ENCODE data around the gene ZBTB2.
"Not testable (repeated sequence)": the region's sequence is repeated elsewhere in the genome, so short reads cannot be mapped to it uniquely, and the experiment has no call there.

Gene ZBTB2

DNA sequence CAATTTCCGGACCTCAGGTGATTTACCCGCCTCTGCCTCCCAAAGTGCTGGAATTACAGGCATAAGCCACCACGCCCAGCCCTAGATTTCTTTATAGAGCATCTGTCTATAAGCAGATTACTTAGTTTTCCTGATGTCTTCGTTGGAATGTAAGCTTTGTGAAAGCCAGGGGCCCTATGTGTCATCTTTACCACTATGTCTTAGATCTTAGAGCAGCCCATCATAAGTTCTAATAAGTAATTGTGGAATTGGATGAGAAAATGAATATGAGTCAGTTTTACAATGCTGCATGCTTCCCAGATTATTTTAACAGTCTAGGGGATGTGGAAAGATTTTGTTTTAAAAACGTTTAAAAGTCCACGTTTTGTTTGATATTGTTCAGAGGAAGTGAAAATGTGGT lies 9.1 kb upstream of the ZBTB2 start:
- DNase-seq (ENCODE audit: low read depth) = peak; percentile 89

- peak; percentile 23 for DNase-seq (ENCODE audit: low read depth)
Observed at GRCh38 chr6:151399679-151400078, 8.3 kb upstream of the ZBTB2 start.

DNA sequence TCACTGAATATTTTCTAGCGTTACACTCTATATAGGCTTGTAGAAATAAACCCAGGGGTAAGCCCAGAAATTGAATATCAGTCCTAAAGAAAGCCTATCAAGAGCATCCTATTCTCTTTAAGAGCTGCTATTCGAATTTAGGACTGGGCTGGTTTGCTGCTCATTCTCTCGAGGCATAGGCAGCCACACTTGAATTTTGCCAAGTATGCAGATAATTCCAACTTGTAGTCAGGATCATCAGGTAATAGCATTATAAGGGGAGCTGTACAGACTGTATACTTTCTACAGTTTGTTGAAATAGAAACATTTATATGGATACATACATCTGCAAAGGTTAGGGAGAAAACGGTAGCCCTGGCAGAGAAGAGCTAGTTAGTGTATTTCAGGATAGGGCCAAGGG lies 2.1 kb upstream of the ZBTB2 start:
- DNase-seq (ENCODE audit: low read depth) = no peak

- no peak for DNase-seq (ENCODE audit: low read depth)
Observed at GRCh38 chr6:151392427-151392826, 1.1 kb upstream of the ZBTB2 start.

DNA sequence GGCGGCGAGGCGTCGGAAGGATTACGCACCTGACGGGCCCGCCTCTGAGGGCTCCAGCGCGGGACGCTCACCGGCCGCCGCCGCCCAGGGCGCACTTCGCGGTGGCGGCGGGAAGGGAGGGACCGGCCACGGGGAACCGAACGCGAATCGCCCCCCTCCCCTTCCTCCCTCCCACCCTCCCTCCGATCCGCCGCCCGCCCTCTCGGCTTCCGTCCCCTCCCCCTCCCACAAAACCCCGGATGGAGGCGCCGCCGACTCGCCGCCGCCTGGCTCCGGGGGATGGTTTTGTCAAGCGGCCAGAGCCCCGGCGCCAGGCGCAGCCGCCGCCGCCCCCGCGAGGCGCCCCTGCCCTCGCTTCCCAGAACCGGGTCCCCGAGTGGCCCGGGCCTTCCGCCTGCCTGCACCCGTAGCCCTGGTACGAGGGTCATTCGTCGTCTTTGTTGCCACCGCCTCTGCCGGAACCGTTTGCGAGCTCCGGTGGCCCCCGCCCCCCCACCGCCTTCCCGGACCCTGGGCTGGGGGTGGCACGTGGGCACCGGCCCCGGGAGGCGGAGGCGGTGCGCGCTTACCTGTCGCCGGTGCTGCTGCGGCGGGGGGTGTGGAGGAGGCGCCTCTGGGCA lies 398 bp downstream of the ZBTB2 start:
- DNase-seq (ENCODE audit: low read depth) = peak; percentile 77

GRCh38 chr6:151390276-151390850 lies 996 bp downstream of the ZBTB2 start:
- peak; percentile 98 for DNase-seq (ENCODE audit: low read depth)

DNA sequence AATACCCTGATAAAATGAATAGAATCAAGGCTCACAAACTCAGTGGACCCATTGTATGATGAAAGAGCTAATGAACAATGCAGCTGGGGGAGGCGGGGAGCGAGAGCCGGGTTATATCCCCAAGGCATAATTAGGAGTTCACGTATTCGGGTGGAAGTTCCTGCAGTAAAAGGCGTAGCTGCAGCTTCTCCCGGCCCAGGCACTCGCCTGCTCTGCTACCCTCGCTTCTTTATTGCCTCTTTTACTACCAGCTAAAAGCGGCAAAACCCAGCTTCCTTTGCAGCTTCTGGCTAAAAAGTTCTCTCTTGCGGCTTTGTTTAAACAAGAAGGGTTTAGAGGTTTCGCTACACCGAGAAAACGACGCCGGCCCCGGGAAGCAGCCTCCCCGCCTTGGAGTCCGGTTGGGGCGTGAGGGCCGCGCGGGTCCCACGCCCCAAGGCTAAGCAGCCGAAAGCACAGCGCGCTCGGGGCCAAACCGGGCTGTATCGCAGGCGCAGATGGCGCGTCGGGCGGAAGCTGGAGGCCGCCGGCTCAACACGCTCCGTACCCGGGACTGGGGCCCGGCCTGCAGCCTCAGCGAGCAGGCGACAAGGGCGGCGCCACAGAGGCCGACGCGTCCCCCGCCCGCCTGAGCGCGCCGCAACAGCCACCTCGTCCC lies 1.6 kb downstream of the ZBTB2 start:
- DNase-seq (ENCODE audit: low read depth) = peak; percentile 76

GRCh38 chr6:151388997-151389617 lies 2.3 kb downstream of the ZBTB2 start:
- no peak for DNase-seq (ENCODE audit: low read depth)

DNA sequence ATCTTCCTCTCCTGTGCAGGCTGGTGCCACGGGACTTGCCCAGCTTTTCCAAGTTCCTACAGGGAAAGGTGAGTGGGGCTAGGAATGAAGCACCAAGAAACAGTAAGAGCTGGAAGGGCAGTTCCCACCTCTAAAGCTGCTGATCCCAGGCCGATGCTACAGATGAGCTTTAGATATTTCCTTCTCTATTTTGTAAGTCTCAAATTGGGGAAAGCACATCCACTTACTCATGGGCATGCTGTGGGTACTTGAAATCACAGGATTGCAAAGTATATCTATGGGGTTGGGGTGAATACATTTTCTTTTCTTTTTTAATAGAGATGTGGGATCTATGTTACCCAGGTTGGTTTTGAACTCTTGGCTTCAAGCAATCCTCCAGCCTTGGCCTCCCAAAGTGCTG lies 3.1 kb downstream of the ZBTB2 start:
- no peak for DNase-seq (ENCODE audit: low read depth)

GRCh38 chr6:151387175-151387970 lies 4.0 kb downstream of the ZBTB2 start:
- DNase-seq (ENCODE audit: low read depth) = peak; percentile 71

DNA sequence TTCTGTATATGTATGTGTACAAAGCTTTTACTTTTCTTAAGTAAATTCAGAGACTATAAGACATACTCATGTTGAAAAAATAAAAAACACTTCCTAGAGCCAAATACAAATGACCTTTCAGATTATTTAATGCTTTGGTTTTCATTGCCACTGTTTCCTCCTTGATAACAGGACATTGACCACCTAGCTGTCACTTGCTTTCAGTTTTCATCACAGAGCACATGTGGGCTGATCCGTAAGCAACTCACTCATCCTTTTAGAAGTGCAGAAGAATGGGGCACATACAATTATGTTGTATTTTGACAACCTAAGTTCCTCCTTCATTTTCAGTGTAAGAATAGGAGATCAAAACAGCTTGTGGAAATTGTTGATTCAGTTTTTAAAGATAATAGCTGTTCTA lies 6.2 kb downstream of the ZBTB2 start:
- DNase-seq (ENCODE audit: low read depth) = no peak

DNA sequence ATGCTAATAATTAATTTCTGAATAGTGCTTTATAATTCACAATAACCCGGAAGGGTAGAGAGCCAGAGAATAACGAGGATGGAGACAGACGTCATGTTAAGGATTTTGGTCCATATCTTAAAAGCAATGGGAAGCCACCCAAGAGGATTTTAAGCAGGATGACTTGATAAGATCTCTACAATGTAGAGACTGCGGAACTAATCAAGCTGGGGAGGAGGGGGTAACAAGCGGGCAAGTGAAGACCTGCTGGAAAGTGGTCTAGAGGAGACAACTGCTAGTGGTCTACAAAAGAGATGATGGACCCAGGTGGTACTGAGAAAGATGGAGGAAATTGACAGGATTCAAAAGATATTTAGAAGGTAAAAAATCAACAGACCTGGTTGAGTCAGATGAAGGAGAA lies 7.2 kb downstream of the ZBTB2 start:
- no peak for DNase-seq (ENCODE audit: low read depth)

DNA sequence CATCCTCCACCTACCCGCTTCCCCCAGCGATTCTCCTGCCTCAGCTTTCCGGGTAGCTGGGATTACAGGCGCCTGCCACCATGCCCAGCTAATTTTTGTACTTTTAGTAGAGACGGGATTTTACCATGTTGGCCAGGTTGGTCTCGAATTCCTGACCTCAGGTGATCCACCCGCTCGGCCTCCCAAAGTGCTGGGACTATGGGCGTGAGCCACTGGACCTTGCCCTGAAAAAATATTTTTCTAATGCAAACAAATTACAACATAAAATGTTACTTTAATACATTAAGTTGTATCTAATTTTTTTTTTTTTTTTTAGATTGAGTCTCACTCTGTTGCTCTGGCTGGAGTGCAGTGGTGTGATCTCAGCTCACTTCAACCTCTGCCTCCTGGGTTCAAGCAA lies 8.7 kb downstream of the ZBTB2 start:
- DNase-seq (ENCODE audit: low read depth) = not testable (repeated sequence)

GRCh38 chr6:151381722-151382121 lies 9.6 kb downstream of the ZBTB2 start:
- no peak for DNase-seq (ENCODE audit: low read depth)

- no peak for DNase-seq (ENCODE audit: low read depth)
Observed at GRCh38 chr6:151380848-151381205, 10.5 kb downstream of the ZBTB2 start.

- no peak for DNase-seq (ENCODE audit: low read depth)
Observed at GRCh38 chr6:151379933-151380847, 11.2 kb downstream of the ZBTB2 start.

DNA sequence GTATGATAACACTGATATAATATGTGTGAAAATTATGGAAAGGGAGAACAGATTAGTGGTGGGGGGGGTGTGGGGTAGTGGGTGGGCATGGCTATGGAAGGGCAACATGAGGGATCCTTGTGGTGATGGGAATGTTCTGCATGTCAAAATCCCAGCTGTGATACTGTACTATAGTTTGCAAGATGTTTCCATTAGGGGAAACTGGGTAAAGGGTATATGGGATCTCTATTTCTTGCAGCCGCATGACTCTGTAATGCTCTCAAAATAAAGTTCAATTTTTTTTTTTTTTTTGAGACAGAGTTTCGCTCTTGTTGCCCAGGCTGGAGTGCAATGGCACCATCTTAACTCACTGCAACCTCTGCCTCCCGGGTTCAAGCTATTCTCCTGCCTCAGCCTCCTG lies 14.3 kb downstream of the ZBTB2 start:
- no peak for DNase-seq (ENCODE audit: low read depth)

DNA sequence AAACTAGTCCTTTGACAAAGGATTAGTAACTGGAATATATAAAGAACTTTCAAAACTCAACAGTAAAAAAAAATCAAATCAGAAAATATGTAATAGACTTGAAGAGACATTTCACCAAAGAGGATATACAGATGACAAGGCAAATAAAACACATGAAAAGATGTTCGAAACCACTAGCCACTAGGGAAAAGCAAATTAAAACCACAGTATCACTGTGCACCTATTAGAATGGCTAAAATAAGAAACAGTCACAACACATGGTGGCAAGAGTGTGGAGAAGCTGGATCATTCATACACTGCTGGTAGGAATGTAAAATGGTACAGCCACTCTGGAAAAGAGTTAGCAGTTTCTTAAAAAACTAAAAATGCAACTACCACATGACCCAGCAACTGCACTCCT lies 14.9 kb downstream of the ZBTB2 start:
- DNase-seq (ENCODE audit: low read depth) = no peak

DNA sequence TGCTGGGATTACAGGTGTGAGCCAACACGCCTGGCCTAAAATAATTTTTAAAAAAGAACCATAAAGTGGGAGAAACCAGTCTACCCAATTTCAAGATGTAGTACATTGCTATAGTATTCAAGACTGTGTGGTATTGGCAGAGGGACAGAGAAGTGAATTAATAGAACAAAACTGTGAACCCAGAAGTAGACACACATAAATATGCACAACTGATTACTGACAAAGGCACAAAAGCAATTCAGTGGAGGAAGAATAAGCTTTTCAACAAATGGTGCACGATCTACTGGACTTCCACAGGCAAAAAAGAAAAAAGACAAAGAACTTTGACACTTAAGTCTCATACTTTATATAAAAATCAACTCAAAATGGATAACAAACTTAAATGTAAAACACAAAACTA lies 15.5 kb downstream of the ZBTB2 start:
- no peak for DNase-seq (ENCODE audit: low read depth)

GRCh38 chr6:151374036-151374683 lies 17.2 kb downstream of the ZBTB2 start:
- DNase-seq (ENCODE audit: low read depth) = peak; percentile 50

DNA sequence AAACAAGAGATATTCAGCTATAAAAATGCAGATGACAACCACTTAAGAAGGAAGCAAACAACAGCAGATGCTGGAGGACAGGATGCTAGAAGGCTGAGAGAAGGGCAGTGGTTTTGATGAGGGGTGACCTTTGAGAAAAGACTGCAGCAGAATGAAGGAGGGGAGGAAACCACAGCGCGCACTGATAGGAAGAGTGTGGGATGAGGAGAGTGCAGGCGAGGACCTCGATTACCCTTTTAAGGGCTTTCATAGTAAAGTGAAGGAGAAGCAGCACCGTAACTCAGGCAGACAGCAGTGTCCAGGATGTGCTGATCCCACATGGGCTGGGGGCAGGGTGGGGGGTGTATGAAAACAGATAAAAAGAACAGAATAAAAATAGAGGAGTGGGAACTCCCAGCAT lies 19.2 kb downstream of the ZBTB2 start:
- DNase-seq (ENCODE audit: low read depth) = no peak

Measured in ELR (cell line).